GM19328 (cell line): ENCODE data around the gene ANAPC5.

ENCODE experiments used
- ATAC-seq: cut with Tn5 transposase; IDR thresholded peaks from one replicate; pipeline ENCODE4 v1.9.1; 2021; ENCODE audit warnings: mild to moderate bottlenecking, moderate library complexity; ENCODE audit not compliant: unreplicated experiment

Gene ANAPC5

DNA sequence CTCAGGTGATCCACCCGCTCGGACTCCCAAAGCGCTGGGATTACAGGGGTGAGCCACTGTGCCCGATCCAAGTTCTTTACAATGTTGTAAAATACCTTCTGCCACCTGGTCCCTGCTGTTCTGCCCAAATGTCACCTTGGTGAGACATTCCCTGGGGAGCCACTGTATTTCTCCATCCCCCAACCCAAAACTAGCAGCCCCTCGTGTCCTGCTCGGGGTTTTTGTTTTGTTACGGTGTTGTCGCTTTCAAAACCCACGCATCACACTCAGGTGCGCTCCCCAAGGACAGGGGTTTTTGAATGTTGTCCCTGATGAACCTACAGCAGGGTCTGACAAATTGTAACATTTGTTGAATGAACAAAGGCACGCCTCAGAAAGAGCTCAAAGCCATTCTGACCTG is 93.1 kb downstream of the ANAPC5 start:
- ATAC-seq, result no peak
